GM18867 (cell line): ENCODE results near the gene RAPGEF3.

Experiments used
- ATAC-seq: cut with Tn5 transposase; IDR thresholded peaks from one replicate; pipeline ENCODE4 v1.9.1; 2021; ENCODE audit warnings: mild to moderate bottlenecking, moderate library complexity; ENCODE audit not compliant: unreplicated experiment

RAPGEF3 gene

DNA sequence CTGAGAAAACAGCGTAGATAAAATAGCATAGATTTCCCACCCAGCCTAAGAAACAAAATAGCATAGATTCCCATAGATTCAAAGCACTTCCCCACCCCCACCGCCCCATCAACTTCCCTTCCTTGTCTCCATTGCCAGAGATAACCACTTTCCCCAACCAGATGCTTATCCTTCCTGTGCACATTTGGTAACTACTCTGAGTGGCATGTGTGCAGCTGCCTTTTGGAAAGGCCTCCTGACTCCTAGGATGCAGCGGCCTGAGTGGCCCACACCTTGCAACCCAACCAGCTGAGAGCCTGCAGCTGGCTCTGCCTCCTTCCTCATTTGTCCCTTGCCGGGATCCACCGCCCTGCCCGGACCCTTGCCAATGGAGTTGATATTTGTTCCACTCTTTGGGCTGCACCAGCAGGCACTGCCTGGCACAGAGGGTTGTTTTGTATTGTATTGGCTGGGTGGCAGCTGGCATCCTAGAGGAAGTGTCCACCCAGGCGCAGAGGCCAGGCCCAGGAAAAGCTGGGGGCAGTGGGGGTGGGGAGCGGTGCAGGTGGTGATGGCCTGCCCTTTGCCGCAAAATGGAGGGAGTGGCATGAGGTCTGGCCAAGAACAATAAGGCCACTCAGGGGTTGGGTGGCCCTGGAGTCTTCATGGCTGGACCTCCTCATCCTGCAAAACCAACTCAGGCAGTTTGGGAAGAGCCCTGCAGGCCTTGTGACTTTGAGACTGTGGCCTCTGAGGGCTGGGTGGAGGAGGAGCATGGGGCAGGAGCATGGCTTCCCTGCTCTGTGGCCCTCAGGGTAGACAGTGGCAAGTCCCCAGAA lies 19.3 kb upstream of the RAPGEF3 start:
- ATAC-seq = no peak

DNA sequence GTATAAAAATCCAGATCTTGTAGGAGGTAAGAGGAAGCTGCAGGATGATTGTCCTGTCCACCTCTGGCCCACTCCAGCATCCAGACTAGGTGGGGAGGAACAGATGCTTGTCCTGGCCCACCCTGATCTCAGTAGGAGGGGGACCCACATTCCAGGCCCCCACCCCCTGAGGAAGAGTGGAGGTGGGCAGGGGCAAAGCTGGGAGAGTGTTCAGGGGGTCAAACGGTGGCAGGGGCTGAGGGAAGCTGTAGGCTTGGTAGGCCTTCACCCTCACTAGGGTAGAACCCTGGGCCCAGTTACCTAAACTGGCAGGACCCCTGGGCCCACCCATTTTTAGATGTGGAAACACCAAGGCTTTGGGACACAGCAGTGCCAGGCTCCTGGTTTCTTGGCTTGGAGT lies 18.5 kb upstream of the RAPGEF3 start:
- ATAC-seq = no peak

DNA sequence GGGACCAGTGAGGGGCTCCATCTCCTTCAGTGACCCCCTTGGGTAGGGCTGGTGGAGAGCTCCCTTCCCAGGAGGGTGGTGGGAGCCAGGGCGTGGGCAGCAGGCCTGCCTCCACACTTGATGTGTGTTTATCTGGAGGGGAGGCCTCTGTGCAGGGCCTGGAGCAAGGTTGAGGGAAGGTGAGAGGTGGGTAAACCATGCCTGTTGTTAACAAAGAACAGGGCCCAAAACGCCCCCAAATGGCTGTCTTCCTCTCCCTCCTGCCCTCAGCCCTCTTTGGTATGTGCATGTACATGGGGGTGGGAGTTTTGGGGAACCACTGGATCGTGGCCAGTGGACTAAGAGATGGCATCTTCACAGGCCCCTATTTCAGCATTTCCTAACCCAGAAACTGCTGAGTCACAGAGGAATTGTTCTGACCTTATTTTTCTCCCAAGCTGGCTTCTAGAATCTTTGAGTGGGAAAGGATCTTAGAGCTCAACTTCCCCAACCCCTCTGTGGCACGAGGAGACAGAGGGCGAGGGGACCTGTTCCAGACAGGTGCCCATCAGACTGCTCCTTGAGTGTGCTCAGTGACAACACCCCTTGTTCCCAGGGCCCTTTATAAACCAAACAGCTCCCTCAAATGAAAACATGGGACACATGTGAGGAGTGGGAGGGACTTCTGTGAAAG lies 17.9 kb upstream of the RAPGEF3 start:
- ATAC-seq = no peak

DNA sequence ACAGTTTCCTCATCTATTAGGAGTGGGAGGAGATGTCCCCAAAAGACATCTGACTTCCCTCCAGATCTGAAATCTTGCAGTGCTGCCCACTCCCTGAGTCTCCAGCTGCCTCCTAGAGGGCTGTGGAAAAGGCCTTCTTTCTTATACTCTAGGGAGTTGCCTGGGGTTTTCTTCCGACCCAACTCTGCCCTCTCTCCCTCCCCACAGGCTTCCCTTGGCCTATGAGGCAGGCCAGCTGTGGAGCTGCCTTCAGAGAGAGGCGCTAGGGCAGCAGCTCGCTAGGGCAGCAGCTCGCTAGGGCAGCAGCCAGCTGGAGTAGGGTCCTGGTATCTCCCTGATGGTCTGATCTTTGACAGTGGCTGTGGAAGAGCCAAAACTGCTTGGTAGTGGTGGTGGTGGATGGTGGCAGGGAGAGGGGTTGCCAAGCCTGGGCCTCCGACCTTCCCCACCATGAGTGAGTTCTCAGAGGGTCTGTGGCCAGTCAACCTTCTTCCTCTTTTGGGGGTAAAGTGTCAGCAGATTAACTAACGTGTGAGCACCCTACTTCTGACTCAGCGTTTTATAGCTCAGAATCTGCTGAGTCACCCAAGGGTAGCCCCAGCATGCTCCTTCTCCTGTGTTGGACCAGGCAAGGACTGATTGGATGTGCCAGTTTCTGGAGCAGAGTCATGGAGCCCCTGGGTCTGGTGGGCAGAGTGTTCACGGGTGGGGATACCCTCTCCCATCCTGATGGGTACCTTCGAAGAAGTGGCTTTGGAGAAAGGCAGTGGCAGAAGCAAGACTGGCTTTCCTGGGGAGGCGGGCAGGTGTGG lies 16.6 kb upstream of the RAPGEF3 start:
- no peak for ATAC-seq

DNA sequence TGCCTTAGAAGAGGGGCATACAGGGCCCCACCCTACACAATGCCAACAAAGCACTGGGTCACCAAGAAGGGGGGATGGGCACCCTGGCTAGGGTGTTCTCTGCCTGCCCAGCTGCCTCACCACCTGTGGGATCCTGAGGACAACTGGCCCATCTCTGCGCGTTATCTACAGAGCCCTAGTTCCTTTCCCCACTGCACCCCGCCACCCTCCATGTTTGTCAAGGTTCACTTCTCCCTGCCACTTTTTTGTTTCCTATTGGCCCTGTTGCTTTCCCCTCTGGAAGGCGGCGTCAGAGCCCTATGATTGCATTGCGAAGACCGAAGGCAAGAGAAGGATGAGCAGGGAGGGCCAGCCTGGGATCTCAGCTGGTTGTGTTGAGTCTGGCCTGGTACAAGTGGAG lies 16.0 kb upstream of the RAPGEF3 start:
- ATAC-seq = no peak

DNA sequence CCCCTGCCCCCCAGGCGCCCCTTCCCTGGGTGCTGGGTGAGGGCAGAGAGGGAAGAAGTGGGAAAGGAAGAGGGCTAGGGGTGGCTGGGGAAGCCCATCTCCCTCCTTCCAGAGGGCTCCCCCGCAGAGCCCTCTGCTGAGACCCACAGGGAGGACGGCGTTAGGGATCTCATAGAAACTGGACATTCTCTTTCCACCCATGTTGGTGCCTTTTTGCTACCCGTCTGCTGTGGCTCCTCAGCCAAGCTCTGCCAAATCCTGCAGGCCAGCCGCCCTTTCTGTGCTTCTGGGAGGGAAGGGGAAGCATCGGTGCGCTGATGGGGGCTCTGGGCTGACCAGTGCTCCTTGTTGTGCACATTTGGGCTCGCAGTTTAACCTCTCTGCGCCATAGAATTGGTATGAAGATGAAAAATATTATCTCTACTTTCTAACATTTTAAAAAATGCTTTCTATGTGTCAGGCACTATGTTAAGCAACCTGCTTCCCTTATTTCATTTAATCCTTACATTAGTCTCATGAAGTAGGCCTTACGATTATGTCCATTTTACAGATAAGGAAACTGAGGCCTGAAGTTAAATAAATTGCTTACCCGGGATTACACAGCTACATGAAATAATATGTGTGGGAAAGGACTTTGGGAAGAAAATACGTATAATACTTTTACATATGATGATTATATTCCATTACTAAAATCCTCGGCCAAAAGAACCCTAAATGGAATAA lies 15.3 kb upstream of the RAPGEF3 start:
- no peak for ATAC-seq

DNA sequence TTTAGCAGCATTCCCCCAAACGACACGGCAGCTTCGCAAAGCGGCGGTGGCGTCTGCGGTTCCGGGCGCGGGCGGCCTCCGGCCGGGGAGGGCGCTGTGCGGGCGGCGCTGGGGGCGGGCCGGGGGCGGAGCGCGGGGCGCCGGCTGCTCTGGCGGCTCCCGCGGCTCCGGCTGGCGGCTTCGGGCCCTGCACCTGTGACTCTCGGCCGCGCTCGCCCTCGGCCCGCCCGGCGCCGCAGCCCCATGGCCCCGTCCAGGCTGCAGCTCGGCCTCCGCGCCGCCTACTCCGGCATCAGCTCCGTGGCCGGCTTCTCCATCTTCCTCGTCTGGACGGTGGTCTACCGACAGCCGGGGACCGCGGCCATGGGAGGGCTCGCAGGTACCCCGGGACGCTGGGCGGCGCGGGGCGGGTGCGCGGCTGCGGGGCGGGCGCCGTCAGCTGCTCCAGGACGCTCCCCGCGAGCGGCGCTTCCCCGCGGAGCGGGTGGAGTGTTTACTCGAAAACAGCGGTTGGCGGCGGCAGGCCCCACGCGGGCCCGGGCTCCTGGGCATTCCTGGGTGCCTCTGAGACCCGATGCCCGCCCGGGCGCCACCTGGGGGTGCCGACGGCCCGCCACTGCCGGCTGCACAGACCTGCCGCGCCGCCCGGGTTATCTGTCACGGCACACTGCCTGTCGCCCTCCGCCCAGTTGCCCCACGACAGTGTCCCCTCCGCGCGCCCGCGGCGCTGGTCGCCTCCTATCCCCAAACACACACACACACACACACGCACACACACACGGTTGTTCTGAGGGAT lies 14.6 kb upstream of the RAPGEF3 start, which contains the start of gene SLC48A1:
Gene SLC48A1, plus strand, starts transcription at position 177 of the 796 bp plus-strand sequence. Its CDS starts 67 bp downstream, at position 244.
- ATAC-seq = peak; percentile 86

DNA sequence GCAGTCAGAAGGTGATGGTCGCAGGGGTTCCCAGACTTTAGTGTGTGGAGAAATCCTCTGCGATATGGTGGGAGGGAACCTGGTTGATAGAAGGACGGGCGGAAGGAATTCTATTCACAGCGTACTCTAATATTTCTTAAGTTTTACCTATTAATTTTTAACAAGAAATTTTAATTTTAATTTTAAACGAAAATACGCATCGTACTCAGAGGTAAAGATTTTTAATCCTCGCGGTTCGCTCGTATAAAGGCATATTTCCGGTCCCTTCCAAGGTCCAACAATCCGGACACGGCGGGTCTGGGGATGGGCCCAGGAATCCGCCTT lies 14.0 kb upstream of the RAPGEF3 start:
- no peak for ATAC-seq

DNA sequence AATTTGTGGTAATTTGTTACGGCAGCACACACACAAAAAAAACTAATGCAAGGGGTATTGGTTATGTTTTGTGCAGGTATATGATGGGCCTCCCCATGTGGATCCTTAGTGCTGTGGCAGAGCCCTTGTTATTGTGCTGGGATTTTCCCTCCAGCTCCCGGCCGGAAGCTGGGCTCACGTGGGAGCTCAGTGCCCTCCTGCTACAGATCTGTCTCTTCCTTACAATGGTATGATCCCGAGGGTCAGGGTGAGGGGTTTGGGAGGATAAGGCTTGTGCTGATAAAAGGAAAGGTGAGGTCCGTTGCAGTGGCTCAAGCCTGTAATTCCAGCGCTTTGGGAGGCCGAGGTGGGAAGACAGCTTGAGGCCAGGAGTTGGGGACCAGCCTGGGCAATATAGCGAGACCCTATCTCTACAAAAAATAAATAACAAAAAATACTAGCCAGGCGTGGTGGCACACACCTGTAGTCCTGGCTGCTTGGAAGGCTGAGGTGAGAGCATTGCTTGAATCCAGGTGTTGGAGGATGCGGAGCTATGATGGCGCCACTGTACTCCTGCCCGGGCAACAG lies 13.5 kb upstream of the RAPGEF3 start:
- ATAC-seq = no peak

DNA sequence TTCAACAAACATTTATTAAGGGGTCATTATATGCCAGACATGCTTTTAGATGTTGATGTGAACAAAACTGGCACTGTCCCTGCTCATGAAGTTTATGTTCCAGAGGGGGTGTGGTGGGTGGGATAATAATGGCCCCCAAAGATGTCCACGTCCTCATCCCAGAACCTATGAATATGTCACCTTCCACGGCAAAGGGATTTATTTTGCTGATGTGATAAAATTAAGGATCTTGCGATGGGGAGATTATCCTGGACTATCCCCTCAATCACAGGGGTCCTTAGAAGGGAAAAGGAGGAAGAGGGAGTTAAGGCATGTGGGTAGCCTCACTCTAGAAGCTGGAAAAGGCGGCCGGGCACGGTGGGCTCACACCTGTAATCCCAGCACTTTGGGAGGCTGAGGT lies 12.6 kb upstream of the RAPGEF3 start:
- no peak for ATAC-seq

DNA sequence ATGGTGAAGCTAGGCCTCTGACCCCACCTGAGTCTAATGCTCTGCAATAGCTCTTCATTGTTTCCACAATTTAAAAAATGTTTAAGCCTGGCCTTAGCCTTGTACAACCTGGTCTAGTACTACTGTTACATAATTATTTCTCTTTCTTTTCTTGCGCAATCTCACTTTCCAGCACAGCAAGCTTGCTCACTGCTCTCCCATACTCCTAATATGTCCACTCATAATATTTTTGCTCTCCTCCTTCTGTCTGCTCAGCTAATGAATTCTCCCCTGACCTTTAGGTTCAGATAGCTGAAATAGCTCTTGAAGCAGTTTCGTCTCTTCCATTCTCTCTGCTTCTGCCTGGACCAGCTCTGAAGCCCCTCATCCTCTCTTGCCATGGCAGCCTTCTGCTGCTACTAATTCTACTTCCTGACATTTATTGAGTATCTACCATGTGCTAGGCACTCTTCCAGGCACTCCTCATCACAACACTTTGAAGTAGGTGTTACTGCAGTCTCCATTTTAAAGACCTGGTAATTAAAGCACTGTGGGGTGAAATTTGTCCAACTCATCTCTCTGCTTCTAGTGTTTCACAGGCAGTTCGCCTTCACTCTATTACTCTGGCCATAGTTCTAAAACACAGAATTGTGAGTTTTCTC lies 11.5 kb upstream of the RAPGEF3 start:
- no peak for ATAC-seq

DNA sequence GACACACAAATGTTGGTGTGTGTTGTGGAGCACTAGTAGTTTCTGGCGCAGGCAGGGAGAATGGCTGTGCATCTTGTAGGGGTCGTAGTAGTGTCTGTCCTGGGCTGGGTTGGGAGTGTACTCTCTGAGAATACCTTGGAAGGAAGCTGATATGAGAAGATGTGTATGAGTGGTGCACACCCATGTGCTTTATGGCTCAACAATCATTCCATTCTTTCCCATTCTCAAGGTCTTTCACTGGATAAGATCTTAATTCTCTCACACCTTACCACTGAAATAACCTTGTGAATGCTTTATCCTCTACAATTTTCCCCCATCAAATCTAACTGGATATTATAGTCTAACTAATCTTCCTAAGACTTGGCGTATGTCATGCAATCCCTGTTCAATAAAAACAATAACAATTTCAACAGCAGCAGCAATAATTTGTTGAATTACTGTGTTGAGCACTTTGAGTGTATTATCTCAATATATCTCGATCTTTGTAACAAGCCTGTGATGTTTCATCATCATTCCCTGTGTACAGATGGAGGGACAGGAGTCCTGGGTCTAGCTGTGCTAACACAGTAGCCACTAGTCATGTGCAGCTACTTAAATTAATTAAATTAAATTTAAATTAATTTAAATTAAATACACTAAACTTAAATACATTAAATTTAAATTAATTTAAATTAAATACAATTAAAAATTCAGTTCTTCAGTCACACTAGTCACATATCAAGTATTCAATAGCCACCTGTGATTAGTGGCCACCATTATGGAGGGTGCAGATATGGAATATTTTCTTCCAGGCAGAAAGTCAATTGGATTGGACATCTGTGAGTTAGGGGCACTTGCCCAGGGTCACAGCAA lies 10.8 kb upstream of the RAPGEF3 start:
- no peak for ATAC-seq

DNA sequence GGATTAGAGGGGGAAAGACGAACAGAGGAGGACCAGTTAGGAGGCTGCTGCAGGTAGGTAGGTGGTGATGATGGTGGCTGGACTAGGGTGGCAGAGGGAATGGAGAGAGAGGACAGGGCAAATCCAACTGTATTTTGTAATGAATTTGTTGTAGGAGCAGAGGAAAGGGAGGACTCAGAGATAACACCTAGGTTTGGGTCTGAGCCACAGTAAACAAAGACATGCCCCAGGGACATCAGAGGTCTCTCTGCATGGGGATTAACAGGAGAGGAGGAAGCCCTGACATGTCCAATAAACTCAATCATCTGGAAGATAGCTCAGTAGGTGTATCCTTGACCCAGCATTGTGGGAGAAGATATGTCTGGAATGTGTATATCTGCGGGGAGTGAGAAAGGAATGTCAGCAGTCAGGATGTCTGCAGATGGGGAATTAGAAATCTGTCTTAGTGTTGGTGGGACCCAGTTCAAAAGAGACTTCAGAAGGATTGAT lies 9.7 kb upstream of the RAPGEF3 start:
- ATAC-seq = no peak

DNA sequence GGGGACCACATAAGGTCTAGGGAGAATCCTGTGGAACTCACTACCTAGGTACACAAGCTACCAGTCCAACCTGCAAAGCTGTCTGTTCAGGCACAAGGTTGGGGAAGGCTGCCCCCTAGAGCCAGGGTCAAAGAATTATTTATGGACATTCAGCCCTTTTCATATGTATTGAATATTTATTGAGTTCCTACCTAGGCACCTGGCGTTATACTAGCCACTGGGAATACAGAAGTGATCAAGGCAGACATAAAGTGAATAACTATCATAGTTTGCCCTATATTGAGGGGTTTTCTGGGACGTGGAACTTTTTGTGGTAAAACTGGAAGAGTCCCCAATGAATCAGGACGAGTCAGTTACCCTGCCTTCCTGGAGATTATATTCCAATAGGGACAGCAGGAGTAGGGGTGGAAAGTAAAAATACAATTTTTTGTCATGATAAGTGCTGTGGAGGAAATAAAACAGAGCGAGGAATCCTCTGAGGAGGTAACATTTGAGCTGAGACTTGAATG lies 8.6 kb upstream of the RAPGEF3 start:
- peak; percentile 85 for ATAC-seq

DNA sequence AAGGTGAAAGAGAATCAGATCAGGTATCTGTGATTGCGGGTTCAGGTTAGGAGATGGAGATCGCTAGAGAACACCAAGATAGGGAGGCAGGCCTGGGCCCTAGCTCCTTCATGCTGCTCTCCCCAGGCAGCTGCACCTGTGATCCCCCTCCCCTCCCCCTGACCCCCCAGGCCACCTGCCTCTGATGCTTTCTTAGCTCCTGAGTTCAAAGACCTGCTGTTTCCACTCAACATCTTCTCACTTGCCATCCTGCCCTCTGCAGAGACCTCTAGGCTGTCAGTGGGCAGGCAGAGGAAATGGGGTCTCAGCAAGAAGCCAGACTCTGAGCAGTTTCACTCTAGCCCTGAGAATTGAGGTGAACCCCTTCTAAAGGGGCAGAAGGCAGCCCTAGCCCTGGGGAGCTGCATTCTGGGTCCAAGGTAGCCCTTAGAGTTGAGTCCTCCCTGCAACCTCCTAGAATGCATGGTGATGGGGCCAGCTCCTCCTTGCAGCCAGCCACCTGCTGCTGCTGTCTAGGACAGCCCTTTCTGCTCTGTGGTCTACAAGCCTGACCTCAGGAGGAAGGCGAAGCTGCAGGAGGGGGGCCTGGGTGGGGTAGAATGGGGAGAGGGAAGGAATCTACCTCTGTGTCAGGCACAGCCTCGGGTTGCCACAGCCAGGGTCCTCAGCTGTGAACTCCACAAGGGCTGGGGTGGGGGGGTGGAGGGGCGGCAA lies 8.0 kb upstream of the RAPGEF3 start:
- no peak for ATAC-seq

DNA sequence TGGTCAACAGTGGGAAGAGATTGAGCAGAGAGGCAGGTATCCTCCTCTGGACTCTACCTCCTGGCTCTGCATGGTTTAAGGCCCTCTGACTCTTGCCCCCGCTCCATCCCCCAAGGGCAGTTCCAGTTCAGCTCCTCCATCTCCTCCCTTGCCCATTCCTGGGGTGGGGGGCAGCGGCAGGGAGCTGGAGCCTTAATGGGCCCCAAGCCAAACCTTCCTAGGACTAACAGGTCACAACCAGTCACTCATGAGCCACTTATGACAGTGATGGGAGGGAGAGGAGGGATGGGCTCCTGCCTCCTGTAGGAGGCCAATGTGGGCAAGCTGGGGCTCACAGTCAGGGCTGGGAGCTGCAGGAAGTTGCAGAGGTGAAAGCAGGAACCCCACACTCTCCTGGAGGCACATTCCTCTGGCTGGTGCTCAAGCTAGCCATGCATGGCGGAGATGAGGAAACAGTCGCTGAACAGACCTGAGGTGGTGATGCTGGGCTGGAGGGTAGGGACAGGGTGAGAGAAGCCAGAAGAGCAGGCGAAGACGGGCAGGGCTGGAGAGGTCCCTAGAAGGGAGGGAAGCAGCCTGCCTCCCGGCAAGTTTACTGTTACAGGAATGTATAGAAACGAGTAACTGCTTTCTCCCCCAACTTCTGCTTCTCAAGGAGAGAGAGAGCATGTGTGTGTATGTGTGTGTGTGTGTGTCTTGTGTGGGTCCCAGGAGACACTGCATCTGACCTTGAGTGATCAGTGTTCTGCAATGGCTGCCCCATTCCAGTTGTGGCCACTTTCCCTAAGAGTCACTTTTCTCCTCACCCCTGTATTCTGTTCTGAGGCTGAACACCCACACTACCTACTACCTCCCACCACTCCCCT lies 5.0 kb upstream of the RAPGEF3 start:
- ATAC-seq = no peak
